ENCODE results near the gene EN1. TPM values are rescaled to one million over a fixed set of nuclear protein-coding genes. Genes with fewer than 3 reads are reported as not detected.
A peak's percentile ranks its signal among the peaks of the same experiment; 100 is the strongest.

EN1 gene
- total and polyA plus RNA-seq, 7 donors, result not detected

DNA sequence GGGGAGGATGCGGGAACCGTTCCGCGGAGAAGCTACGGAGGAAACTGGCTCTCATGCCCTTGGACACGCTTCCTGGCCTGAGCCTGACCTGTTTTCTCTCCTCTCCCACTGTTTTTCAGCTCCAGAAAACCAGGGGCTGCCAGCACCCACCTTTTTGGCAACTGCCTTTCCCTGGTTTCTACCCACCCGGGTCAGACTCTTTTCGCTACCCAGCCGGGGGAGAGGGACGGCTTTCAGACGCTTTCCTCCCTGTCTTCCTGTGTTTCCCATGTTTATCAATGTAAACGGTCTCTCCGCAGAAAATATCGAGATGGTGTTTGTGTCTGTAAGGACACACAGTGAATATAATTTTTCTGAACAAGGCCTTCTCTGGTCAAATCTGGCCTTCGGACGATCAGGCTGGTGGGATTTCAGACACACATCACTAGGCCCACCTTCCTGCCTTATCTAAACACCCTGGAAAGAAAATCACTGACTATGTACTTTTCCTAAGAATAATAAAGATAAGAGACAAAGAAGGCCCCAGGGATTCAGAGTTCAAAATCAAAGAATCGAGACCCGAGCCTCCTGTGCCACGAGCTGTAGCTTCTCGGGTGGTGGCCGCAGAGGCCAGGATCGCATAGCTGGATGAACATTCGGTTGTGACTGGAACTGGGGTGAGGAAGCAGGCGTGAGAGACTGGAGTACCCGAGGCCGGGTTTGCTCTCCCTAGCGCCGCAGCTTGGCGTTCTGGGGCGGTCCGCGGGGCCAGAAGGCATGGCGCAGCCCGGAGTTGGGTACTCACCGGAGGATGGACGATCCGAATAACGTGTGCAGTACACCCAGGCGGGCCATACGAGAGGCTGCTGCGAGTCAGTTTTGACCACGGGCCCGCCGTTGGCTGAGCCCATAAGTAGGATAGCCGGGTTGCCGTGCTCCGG, 1.7 kb downstream of the EN1 start:
- H3K4me3 ChIP-seq, result no peak overlapping the region
- no peak for DNase-seq
- intact Hi-C loops (cut with DNase I), result no loop called here
- H3K27me3 ChIP-seq, result peaks cover 95 to 100% (median 100%) of the 10 kb centered on the region in 3 donors
- whole genome bisulfite sequencing, 2 donors, result 6 to 7% methylated on average over 47 of the region's 47 CpGs
- H3K27ac ChIP-seq, result no peak overlapping the region
- H3K9me3 ChIP-seq, result no peaks in the 10 kb centered on the region
- TF ChIP-seq POLR2AphosphoS5 (IDR thresholded peaks at IDR 0.05) (no peak), EP300 (IDR thresholded peaks at IDR 0.05) (no peak), POLR2A (IDR thresholded peaks at IDR 0.05) (no peak)
- TF ChIP-seq, protein P1, sequence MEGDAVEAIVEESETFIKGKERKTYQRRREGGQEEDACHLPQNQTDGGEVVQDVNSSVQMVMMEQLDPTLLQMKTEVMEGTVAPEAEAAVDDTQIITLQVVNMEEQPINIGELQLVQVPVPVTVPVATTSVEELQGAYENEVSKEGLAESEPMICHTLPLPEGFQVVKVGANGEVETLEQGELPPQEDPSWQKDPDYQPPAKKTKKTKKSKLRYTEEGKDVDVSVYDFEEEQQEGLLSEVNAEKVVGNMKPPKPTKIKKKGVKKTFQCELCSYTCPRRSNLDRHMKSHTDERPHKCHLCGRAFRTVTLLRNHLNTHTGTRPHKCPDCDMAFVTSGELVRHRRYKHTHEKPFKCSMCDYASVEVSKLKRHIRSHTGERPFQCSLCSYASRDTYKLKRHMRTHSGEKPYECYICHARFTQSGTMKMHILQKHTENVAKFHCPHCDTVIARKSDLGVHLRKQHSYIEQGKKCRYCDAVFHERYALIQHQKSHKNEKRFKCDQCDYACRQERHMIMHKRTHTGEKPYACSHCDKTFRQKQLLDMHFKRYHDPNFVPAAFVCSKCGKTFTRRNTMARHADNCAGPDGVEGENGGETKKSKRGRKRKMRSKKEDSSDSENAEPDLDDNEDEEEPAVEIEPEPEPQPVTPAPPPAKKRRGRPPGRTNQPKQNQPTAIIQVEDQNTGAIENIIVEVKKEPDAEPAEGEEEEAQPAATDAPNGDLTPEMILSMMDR (IDR thresholded peaks at IDR 0.05), result no peak
- no peaks in the 10 kb centered on the region for H3K36me3 ChIP-seq
- H3K4me1 ChIP-seq, result peaks cover 0 to 58% (median 55%) of the 10 kb centered on the region in 4 donors

- WGBS, 2 donors, result 5 to 7% methylated on average over 43 of the region's 43 CpGs
- H3K9me3 ChIP-seq, result no peaks in the 10 kb centered on the region
- no peak for DNase-seq
- H3K4me1 ChIP-seq, result peaks cover 0 to 58% (median 55%) of the 10 kb centered on the region in 4 donors
- intact Hi-C loops (cut with DNase I), result no loop called here
- H3K36me3 ChIP-seq, result no peaks in the 10 kb centered on the region
- peaks cover 89 to 100% (median 100%) of the 10 kb centered on the region in 3 donors for H3K27me3 ChIP-seq
- H3K4me3 ChIP-seq, result no peak overlapping the region
- no peak for TF ChIP-seq POLR2A (IDR thresholded peaks at IDR 0.05)
- no peak for TF ChIP-seq EP300 (IDR thresholded peaks at IDR 0.05)
- TF ChIP-seq POLR2AphosphoS5 (IDR thresholded peaks at IDR 0.05), result no peak
- TF ChIP-seq, protein P1 (IDR thresholded peaks at IDR 0.05), result no peak
- H3K27ac ChIP-seq, result no peak overlapping the region
Measured at GRCh38 chr2:118845005-118845521, 2.4 kb downstream of the EN1 start.

- Histone ChIP-seq H3K36me3 (no peaks in the 10 kb centered on the region), H3K4me3 (no peak overlapping the region), H3K4me1 (peaks cover 0 to 58% (median 55%) of the 10 kb centered on the region in 4 donors), H3K27me3 (peaks cover 91 to 100% (median 99%) of the 10 kb centered on the region in 3 donors), H3K27ac (no peak overlapping the region), H3K9me3 (no peaks in the 10 kb centered on the region)
- intact Hi-C loops (cut with DNase I), result no loop called here
- no peak for TF ChIP-seq EP300 (IDR thresholded peaks at IDR 0.05)
- TF ChIP-seq, protein P1 (IDR thresholded peaks at IDR 0.05), result no peak
- no peak for TF ChIP-seq POLR2A (IDR thresholded peaks at IDR 0.05)
- no peak for TF ChIP-seq POLR2AphosphoS5 (IDR thresholded peaks at IDR 0.05)
- WGBS, 2 donors, result 7 to 12% methylated on average over 8 of the region's 8 CpGs
- no peak for DNase-seq
Measured at GRCh38 chr2:118844261-118845004, 3.0 kb downstream of the EN1 start.

GRCh38 chr2:118843483-118844132, 3.8 kb downstream of the EN1 start:
- Histone ChIP-seq H3K9me3 (no peaks in the 10 kb centered on the region), H3K36me3 (no peaks in the 10 kb centered on the region), H3K27me3 (peaks cover 83 to 100% (median 99%) of the 10 kb centered on the region in 3 donors), H3K27ac (no peak overlapping the region), H3K4me1 (peaks cover 0 to 57% (median 55%) of the 10 kb centered on the region in 4 donors), H3K4me3 (peak overlapping the region in 1 of 4 donors; percentile 37)
- intact Hi-C loops (cut with DNase I), result no loop called here
- no peak for DNase-seq
- 13% methylated on average over 10 of the region's 10 CpGs for WGBS, 2 donors
- TF ChIP-seq, protein P1 (IDR thresholded peaks at IDR 0.05), result no peak
- TF ChIP-seq EP300 (IDR thresholded peaks at IDR 0.05), result no peak
- TF ChIP-seq POLR2A (IDR thresholded peaks at IDR 0.05), result no peak
- TF ChIP-seq POLR2AphosphoS5 (IDR thresholded peaks at IDR 0.05), result no peak
